HepG2 (cell line): ENCODE data around the gene KCNMB4. TPM values are rescaled to one million over a fixed set of nuclear protein-coding genes. Genes with fewer than 3 reads are reported as not detected.

Experiments used
- ATAC-seq: fragments of 200-7000 bp; cut with Tn5 transposase; 3 replicates; pipeline ENCODE4 v1.9.1; 2020; ENCODE audit warnings: mild to moderate bottlenecking, moderate library complexity
- BruUV-seq: library from RNA; stranded (reverse); fragments of 400-500 nt; replicated peaks from 2 replicates; lab custom pipeline; 2021; lab: Mats Ljungman, UMichigan
- CTCF ChIA-PET: fragments of 300-600 bp; formaldehyde crosslinking; extraction: SDS; loops from one replicate; lab custom pipeline; 2021; ENCODE audit warnings: low total read pairs, inconsistent platforms, low intra/inter-chr PET ratio; lab: Yijun Ruan, JAX
- POLR2A ChIA-PET: fragments of 350-600 bp; sonication (Branson Sonifier 250); formaldehyde crosslinking; loops from one replicate; lab custom pipeline; 2020; ENCODE audit warnings: antibody characterized with exemption, inconsistent platforms; lab: Yijun Ruan, JAX
- DNase-seq: peaks from one replicate; pipeline ENCODE4 v3.0.0-alpha.2; 2015; ENCODE audit warnings: low spot score
- FAIRE-seq: peaks from 3 replicates; lab custom pipeline; 2011; peaks lifted over from hg19 to GRCh38; lab: Jason Lieb, UNC
- H2AFZ ChIP-seq: one replicate; pipeline ENCODE4 v1.6.1; 2011; ENCODE audit warnings: low read length, inconsistent platforms
- H3K27ac ChIP-seq: fragments of 300-600 bp; 3 replicates; pipeline ENCODE4 v1.8.0; 2011; ENCODE audit warnings: mixed run types, mild to moderate bottlenecking, mixed read lengths, low read length, inconsistent platforms; ENCODE audit not compliant: insufficient read depth; ENCODE audit errors: extremely low read length
- H3K27me3 ChIP-seq, 2 experiments: fragments of 200-600 bp in 1 of 2; 2 replicates in 1 of 2; 3 replicates in 1 of 2; pipeline versions ENCODE4 v1.6.0 to v1.8.0; 2011; ENCODE audit warnings: low read length in 2 of 2, mild to moderate bottlenecking in 2 of 2, moderate library complexity in 2 of 2, inconsistent platforms in 1 of 2; ENCODE audit not compliant: insufficient read depth in 2 of 2, control insufficient read depth in 1 of 2
- H3K36me3 ChIP-seq, 2 experiments: fragments of 200-600 bp in 1 of 2; replicated peaks in 1 of 2; 2 replicates in 1 of 2; 3 replicates in 1 of 2; pipeline versions ENCODE4 v1.5.1 to v1.8.0; 2011; ENCODE audit warnings: low read length in 2 of 2, inconsistent platforms in 1 of 2; ENCODE audit not compliant: insufficient read depth in 2 of 2, control insufficient read depth in 1 of 2
- H3K4me1 ChIP-seq: 2 replicates; pipeline ENCODE4 v1.5.1; 2012; ENCODE audit warnings: low read length, inconsistent platforms; ENCODE audit not compliant: insufficient read depth
- H3K4me2 ChIP-seq: 2 replicates; pipeline ENCODE4 v1.6.0; 2011; ENCODE audit warnings: low read depth, low read length, inconsistent platforms
- H3K4me3 ChIP-seq, 3 experiments: fragments of 200-600 bp in 1 of 3; sonication (generic), shearing (Covaris generic) in 1 of 3; replicated peaks in 1 of 3; 2 replicates each; pipeline ENCODE4 v1.5.1; 2011 to 2016; ENCODE audit warnings: low read length in 3 of 3, inconsistent platforms in 2 of 3, low read depth in 2 of 3, mild to moderate bottlenecking in 2 of 3, control low read depth in 1 of 3, mixed read lengths in 1 of 3; ENCODE audit not compliant: insufficient read depth in 1 of 3
- H3K79me2 ChIP-seq: one replicate; pipeline ENCODE4 v1.6.1; 2011; ENCODE audit warnings: low read length, inconsistent platforms; ENCODE audit not compliant: insufficient read depth
- H3K9ac ChIP-seq: 2 replicates; pipeline ENCODE4 v1.6.0; 2011; ENCODE audit warnings: mild to moderate bottlenecking, low read depth, low read length, inconsistent platforms; ENCODE audit not compliant: insufficient read depth
- H3K9me3 ChIP-seq: 2 replicates; pipeline ENCODE4 v1.5.1; 2012; ENCODE audit warnings: mild to moderate bottlenecking, low read length
- H4K20me1 ChIP-seq: 2 replicates; pipeline ENCODE4 v1.6.0; 2011; ENCODE audit warnings: inconsistent platforms, mild to moderate bottlenecking, low read length, moderate library complexity; ENCODE audit not compliant: insufficient read depth
- DNMT1 ChIP-seq: sonication (generic); formaldehyde crosslinking; IDR thresholded peaks from 2 replicates; pipeline ENCODE4 v1.5.1; 2020; ENCODE audit warnings: mild to moderate bottlenecking, missing genetic modification reagents
- ETV5 ChIP-seq: IDR thresholded peaks from 2 replicates; pipeline ENCODE4 v1.6.1; 2018; ENCODE audit warnings: missing biosample characterization, missing genetic modification reagents, inconsistent platforms, borderline replicate concordance
- GABPB1 ChIP-seq: IDR thresholded peaks from 2 replicates; pipeline ENCODE4 v1.6.1; 2016; ENCODE audit warnings: mild to moderate bottlenecking, missing genetic modification reagents, moderate library complexity, missing compliant biosample characterization
- JUND ChIP-seq: sonication (generic); formaldehyde crosslinking; IDR thresholded peaks from 2 replicates; pipeline ENCODE4 v1.8.0; 2022; ENCODE audit warnings: mild to moderate bottlenecking, missing genetic modification reagents
- POGZ ChIP-seq: sonication (generic); formaldehyde crosslinking; IDR thresholded peaks from 2 replicates; pipeline ENCODE4 v1.4.0; 2020; ENCODE audit warnings: mild to moderate bottlenecking, missing genetic modification reagents
- POLR2A ChIP-seq, 2 experiments: IDR thresholded peaks; 2 replicates each; pipeline ENCODE4 v1.6.1; 2011; ENCODE audit warnings: low read depth in 2 of 2, low read length in 2 of 2, mild to moderate bottlenecking in 1 of 2, moderate library complexity in 1 of 2; ENCODE audit not compliant: insufficient read depth in 1 of 2
- RELA ChIP-seq: sonication (generic); formaldehyde crosslinking; IDR thresholded peaks from 2 replicates; pipeline ENCODE4 v1.4.0; 2020; ENCODE audit warnings: missing genetic modification reagents
- SMAD1 ChIP-seq: sonication (generic); formaldehyde crosslinking; IDR thresholded peaks from 2 replicates; pipeline ENCODE4 v1.4.0; 2020; ENCODE audit warnings: missing genetic modification reagents, low read depth, mild to moderate bottlenecking, borderline replicate concordance
- SOX6 ChIP-seq, 2 experiments: fragments of 450-650 bp in 1 of 2; sonication (generic) in 1 of 2; formaldehyde crosslinking in 1 of 2; IDR thresholded peaks; 2 replicates each; pipeline versions ENCODE4 v1.4.0 to v1.6.1; 2017 to 2020; ENCODE audit warnings: antibody characterized with exemption in 1 of 2, mild to moderate bottlenecking in 1 of 2, missing genetic modification reagents in 1 of 2
- TAF15 ChIP-seq: fragments of 200-400 bp; formaldehyde crosslinking; IDR thresholded peaks from one replicate; pipeline ENCODE4 v1.6.1; 2018; ENCODE audit warnings: mild to moderate bottlenecking, low read depth, low read length; ENCODE audit not compliant: poor library complexity, severe bottlenecking
- YEATS2 ChIP-seq: sonication (generic); formaldehyde crosslinking; IDR thresholded peaks from 2 replicates; pipeline ENCODE4 v1.4.0; 2020; ENCODE audit warnings: missing genetic modification reagents, borderline replicate concordance
- ZBTB42 ChIP-seq: sonication (generic); formaldehyde crosslinking; IDR thresholded peaks from 2 replicates; pipeline ENCODE4 v1.5.0; 2020; ENCODE audit warnings: mild to moderate bottlenecking, missing genetic modification reagents
- ZFP90 ChIP-seq: sonication (generic); formaldehyde crosslinking; IDR thresholded peaks from 2 replicates; pipeline ENCODE4 v1.8.0; 2022; ENCODE audit warnings: missing genetic modification reagents, mild to moderate bottlenecking, inconsistent platforms, borderline replicate concordance
- ZNF547 ChIP-seq: sonication (generic); formaldehyde crosslinking; IDR thresholded peaks from 2 replicates; pipeline ENCODE4 v1.5.1; 2020; ENCODE audit warnings: mild to moderate bottlenecking, missing genetic modification reagents
- ZNF567 ChIP-seq: sonication (generic); formaldehyde crosslinking; IDR thresholded peaks from 2 replicates; pipeline ENCODE4 v1.8.1; 2023; ENCODE audit warnings: mild to moderate bottlenecking, missing genetic modification reagents, borderline replicate concordance
- ZNF776 ChIP-seq: sonication (generic); formaldehyde crosslinking; IDR thresholded peaks from 2 replicates; pipeline ENCODE4 v1.4.0; 2020; ENCODE audit warnings: mild to moderate bottlenecking, missing genetic modification reagents
- ZNF781 ChIP-seq: sonication (generic); formaldehyde crosslinking; IDR thresholded peaks from 2 replicates; pipeline ENCODE4 v1.5.1; 2020; ENCODE audit warnings: borderline replicate concordance, mild to moderate bottlenecking, missing genetic modification reagents; ENCODE audit errors: not compliant biosample characterization
- WGBS: methylation state at CpG from one replicate; pipeline ENCODE4 v1.1.6; 2017; ENCODE audit warnings: low lambda C conversion rate; 5-methylcytosine and 5-hydroxymethylcytosine counted together
- in situ Hi-C: cut with HindIII; loops from 2 replicates; pipeline ENCODE4 v1.10.0; 2017; ENCODE audit warnings: low pct_unique_long_range_greater_than_20kb; ENCODE audit not compliant: extremely low pct_ligation_motif_present
- intact Hi-C: fragments of 100-400 bp; cut with micrococcal nuclease; formaldehyde crosslinking; loops from one replicate; pipeline ENCODE4 v1.10.0; 2022; ENCODE audit not compliant: unreplicated experiment
- polyA plus RNA-seq, 8 experiments: library from polyadenylated mRNA; depleted of rRNA in 3 of 8; stranded (reverse) in 7 of 8; unstranded in 1 of 8; fragments of >200 nt; fragmentation: Illumina TruSeq in 4 of 8; extraction: Trizol in 4 of 8; gene quantifications; 2 replicates each; pipeline versions ENCODE4 v1.2.1 to v1.2.3, GENCODE V29; 2011 to 2016; ENCODE audit warnings: low read depth in 4 of 8, missing spikeins in 1 of 8, mixed read lengths in 1 of 8; ENCODE audit not compliant: insufficient read depth in 1 of 8
- total RNA-seq, 5 experiments: library from RNA; depleted of rRNA; stranded (reverse); fragments of >200 nt; fragmentation: Illumina TruSeq; extraction: Trizol; gene quantifications; 2 replicates each; pipeline ENCODE4 v1.2.3, GENCODE V29; 2016; ENCODE audit warnings: low read depth in 1 of 5
- TF ChIP-seq, protein P1 (sequence below): sonication (generic); formaldehyde crosslinking; IDR thresholded peaks from 2 replicates; pipeline ENCODE4 v1.9.0; 2021; ENCODE audit warnings: missing genetic modification reagents, mild to moderate bottlenecking, borderline replicate concordance
- TF ChIP-seq, protein P2 (sequence below): sonication (generic); formaldehyde crosslinking; conservative IDR thresholded peaks from 2 replicates; pipeline ENCODE4 v1.8.1; 2023; ENCODE audit warnings: missing genetic modification reagents
- TF ChIP-seq, protein P3 (sequence below): IDR thresholded peaks from 2 replicates; pipeline ENCODE4 v1.6.1; 2016; ENCODE audit warnings: missing biosample characterization, missing genetic modification reagents, low read depth

KCNMB4 gene
- total and polyA plus RNA-seq, 2 of the 13 experiments (the other 11 are each of a cell fraction or from before 2014, with no cell fraction given): 0.67 to 0.84 TPM

DNA sequence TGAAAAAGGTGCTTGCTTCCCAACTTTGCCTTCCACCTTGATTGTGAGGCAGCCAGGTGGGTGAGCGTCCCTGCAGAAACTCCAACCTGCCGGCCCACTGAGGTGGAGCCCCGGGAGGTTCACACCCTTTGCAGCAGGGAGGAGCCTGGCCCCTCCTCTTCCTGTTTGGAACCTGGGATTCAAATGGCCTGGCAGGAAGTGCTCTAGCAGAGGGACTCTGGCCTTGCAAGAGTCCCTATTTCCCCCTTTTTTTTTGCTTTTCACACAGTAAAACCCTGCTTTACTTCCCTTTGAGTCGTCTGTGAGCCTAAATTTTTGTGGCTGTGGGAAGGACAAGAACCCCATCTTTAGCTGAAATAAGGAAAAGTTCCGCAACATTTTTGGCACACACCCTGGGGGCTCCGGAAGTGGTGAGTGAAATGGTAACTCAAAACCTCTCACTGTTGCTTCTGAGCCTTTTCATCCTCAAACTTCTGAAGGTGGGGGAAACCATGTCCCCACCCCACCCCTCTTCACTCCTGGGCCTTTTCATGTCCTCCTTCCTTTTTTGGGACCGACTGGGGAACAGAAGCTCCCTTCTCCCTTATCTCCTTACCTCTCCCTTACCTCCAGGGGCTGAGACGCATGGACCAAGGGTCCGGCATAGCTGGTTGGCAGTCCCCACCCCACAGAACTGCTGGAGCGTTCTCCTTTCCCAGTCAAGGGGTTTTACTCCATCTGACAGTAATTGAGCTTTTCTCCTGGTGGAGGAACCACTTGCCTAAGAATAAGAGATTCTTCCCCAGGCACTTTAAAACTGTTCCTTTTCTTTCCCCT, 102.0 kb downstream of the KCNMB4 start:
- Histone ChIP-seq H2AFZ (peak overlapping the region; percentile 76), H3K27me3 (no peaks in the 10 kb centered on the region)
- ATAC-seq: peak; percentile 97
- TF ChIP-seq POGZ (0 out of 2 replicates have a peak, but pooled peaks have one; percentile 21), ZNF567 (CRISPR knock-in tag) (no peak), ETV5 (CRISPR knock-in tag) (peak; percentile 41; the same call in 1 of the 2 replicates), ZNF781 (CRISPR knock-in tag) (no peak), ZNF776 (no peak), GABPB1 (CRISPR knock-in tag) (peak; percentile 80), DNMT1 (CRISPR knock-in tag) (no peak), SOX6 (IDR thresholded peaks at IDR 0.05) (no peak), SOX6 (CRISPR knock-in tag; IDR thresholded peaks at IDR 0.05) (0 out of 2 replicates have a peak, but pooled peaks have one; percentile 8), JUND (CRISPR knock-in tag) (no peak), TAF15 (no peak), ZBTB42 (CRISPR knock-in tag) (no peak), ZNF547 (CRISPR knock-in tag) (no peak), POLR2A (IDR thresholded peaks at IDR 0.05; ENCODE audit: insufficient read depth in 1 of 2, low read depth in 2 of 2, low read length in 2 of 2) (peak; percentile 51; a peak in 2 of 4 replicates), SMAD1 (CRISPR knock-in tag) (no peak), ZFP90 (CRISPR knock-in tag) (no peak), RELA (CRISPR knock-in tag) (no peak), YEATS2 (CRISPR knock-in tag) (0 out of 2 replicates have a peak, but pooled peaks have one; percentile 25)
- TF ChIP-seq, protein P1, sequence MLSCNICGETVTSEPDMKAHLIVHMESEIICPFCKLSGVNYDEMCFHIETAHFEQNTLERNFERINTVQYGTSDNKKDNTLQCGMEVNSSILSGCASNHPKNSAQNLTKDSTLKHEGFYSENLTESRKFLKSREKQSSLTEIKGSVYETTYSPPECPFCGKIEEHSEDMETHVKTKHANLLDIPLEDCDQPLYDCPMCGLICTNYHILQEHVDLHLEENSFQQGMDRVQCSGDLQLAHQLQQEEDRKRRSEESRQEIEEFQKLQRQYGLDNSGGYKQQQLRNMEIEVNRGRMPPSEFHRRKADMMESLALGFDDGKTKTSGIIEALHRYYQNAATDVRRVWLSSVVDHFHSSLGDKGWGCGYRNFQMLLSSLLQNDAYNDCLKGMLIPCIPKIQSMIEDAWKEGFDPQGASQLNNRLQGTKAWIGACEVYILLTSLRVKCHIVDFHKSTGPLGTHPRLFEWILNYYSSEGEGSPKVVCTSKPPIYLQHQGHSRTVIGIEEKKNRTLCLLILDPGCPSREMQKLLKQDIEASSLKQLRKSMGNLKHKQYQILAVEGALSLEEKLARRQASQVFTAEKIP (CRISPR knock-in tag): no peak
- TF ChIP-seq, protein P2, sequence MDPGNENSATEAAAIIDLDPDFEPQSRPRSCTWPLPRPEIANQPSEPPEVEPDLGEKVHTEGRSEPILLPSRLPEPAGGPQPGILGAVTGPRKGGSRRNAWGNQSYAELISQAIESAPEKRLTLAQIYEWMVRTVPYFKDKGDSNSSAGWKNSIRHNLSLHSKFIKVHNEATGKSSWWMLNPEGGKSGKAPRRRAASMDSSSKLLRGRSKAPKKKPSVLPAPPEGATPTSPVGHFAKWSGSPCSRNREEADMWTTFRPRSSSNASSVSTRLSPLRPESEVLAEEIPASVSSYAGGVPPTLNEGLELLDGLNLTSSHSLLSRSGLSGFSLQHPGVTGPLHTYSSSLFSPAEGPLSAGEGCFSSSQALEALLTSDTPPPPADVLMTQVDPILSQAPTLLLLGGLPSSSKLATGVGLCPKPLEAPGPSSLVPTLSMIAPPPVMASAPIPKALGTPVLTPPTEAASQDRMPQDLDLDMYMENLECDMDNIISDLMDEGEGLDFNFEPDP (CRISPR knock-in tag): no peak
- TF ChIP-seq, protein P3, sequence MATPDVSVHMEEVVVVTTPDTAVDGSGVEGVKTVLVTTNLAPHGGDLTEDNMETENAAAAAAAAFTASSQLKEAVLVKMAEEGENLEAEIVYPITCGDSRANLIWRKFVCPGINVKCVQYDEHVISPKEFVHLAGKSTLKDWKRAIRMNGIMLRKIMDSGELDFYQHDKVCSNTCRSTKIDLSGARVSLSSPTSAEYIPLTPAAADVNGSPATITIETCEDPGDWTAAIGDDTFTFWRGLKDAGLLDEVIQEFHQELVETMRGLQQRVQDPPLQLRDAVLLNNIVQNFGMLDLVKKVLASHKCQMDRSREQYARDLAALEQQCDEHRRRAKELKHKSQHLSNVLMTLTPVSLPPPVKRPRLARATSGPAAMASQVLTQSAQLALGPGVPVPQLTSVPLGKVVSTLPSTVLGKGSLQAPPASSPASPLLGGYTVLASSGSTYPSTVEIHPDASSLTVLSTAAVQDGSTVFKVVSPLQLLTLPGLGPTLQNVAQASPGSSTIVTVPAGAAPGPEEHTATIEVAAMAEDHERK (CRISPR knock-in tag): no peak

More for the DNA sequence above, 102.0 kb downstream of the KCNMB4 start:
- Histone ChIP-seq H3K4me1 (0 out of 2 replicates have a peak, but pooled peaks cover 8% of the 10 kb centered on the region), H3K79me2 (no peaks in the 10 kb centered on the region), H3K9me3 (peaks cover 18% of the 10 kb centered on the region), H3K36me3 (no peaks in the 10 kb centered on the region), H3K27ac (no peak overlapping the region), H3K4me2 (peak overlapping the region; percentile 47), H3K9ac (peak overlapping the region; percentile 58), H3K4me3 (peak overlapping the region; percentile 64 to 70 (median 70)), H4K20me1 (no peaks in the 10 kb centered on the region)
- peak; percentile 34 for DNase-seq
- intact Hi-C loops (no loop called here), in situ Hi-C loops (no loop called here)
- no peak for FAIRE-seq
- ChIA-PET CTCF (no interaction called here), POLR2A (no interaction called here)
- BruUV-seq: TSS peak; percentile 54
- 13% methylated on average over 9 of the region's 10 CpGs for WGBS
